H1 (cell line): ENCODE data around the gene TSGA10. TPM values are rescaled to one million over a fixed set of nuclear protein-coding genes. Genes with fewer than 3 reads are reported as not detected.

ENCODE experiments used
- CTCF ChIA-PET: fragments of 300-600 bp; sonication (Branson Sonifier 250); formaldehyde crosslinking; loops from one replicate; lab custom pipeline; 2021; ENCODE audit not compliant: partially characterized antibody; lab: Charles Lee
- POLR2A ChIA-PET: fragments of 300-600 bp; sonication (Branson Sonifier 250); formaldehyde crosslinking; loops from one replicate; lab custom pipeline; 2021; ENCODE audit warnings: inconsistent platforms; ENCODE audit not compliant: partially characterized antibody; lab: Charles Lee
- DNase-seq, 2 experiments: peaks; one replicate each; pipeline versions ENCODE4 v3.0.0 to v3.0.0-alpha.2; 2010 to 2022; ENCODE audit warnings: low spot score in 2 of 2, low read depth in 1 of 2, mixed read lengths in 1 of 2
- FAIRE-seq: peaks from 2 replicates; lab custom pipeline; 2011; peaks lifted over from hg19 to GRCh38; lab: Jason Lieb, UNC
- H2AFZ ChIP-seq: 2 replicates; pipeline ENCODE4 v1.8.1; 2012; ENCODE audit warnings: low read length, inconsistent platforms
- H2AK5ac ChIP-seq: 2 replicates; pipeline ENCODE4 v1.6.1; 2013; ENCODE audit warnings: low read depth, low read length
- H2BK120ac ChIP-seq: replicated peaks from 2 replicates; pipeline ENCODE3; 2013; ENCODE audit warnings: low read depth, low read length, inconsistent platforms
- H2BK12ac ChIP-seq: 2 replicates; pipeline ENCODE4 v1.6.1; 2013; ENCODE audit warnings: low read depth, low read length
- H2BK15ac ChIP-seq: 2 replicates; pipeline ENCODE4 v1.6.1; 2013; ENCODE audit warnings: low read length
- H2BK20ac ChIP-seq: 2 replicates; pipeline ENCODE4 v1.6.1; 2013; ENCODE audit warnings: low read length
- H2BK5ac ChIP-seq: 2 replicates; pipeline ENCODE4 v1.6.1; 2013; ENCODE audit warnings: low read depth, low read length
- H3K14ac ChIP-seq: 2 replicates; pipeline ENCODE4 v1.6.1; 2013; ENCODE audit warnings: inconsistent platforms; ENCODE audit not compliant: insufficient read length
- H3K18ac ChIP-seq: 2 replicates; pipeline ENCODE4 v1.6.1; 2013; ENCODE audit warnings: low read length; ENCODE audit errors: extremely low read depth
- H3K23ac ChIP-seq: 2 replicates; pipeline ENCODE4 v1.6.1; 2013; ENCODE audit warnings: inconsistent platforms; ENCODE audit not compliant: insufficient read length
- H3K23me2 ChIP-seq: 2 replicates; pipeline ENCODE4 v1.6.1; 2013; ENCODE audit warnings: low read depth, low read length
- H3K27ac ChIP-seq: 2 replicates; pipeline ENCODE4 v1.6.1; 2011; ENCODE audit warnings: low read depth, low read length, inconsistent platforms
- H3K27me3 ChIP-seq, 4 experiments: replicated peaks in 1 of 4; 1 replicate in 1 of 4; 2 replicates in 3 of 4; pipeline versions ENCODE4 v1.6.1 to v1.8.1; 2011 to 2013; ENCODE audit warnings: low read length in 3 of 4, mild to moderate bottlenecking in 3 of 4, inconsistent platforms in 2 of 4, mixed read lengths in 2 of 4, moderate library complexity in 1 of 4; ENCODE audit not compliant: control insufficient read depth in 3 of 4, insufficient read depth in 3 of 4; ENCODE audit errors: extremely low read depth in 1 of 4
- H3K36me3 ChIP-seq, 4 experiments: 2 replicates each; pipeline versions ENCODE4 v1.6.1 to v1.8.1; 2011 to 2013; ENCODE audit warnings: mild to moderate bottlenecking in 4 of 4, low read length in 3 of 4, moderate library complexity in 2 of 4, control low read depth in 1 of 4, inconsistent platforms in 1 of 4; ENCODE audit not compliant: insufficient read depth in 4 of 4, control insufficient read depth in 2 of 4
- H3K4ac ChIP-seq: replicated peaks from 2 replicates; pipeline ENCODE3; 2013; ENCODE audit warnings: low read length, low read depth, mixed read lengths, inconsistent platforms; ENCODE audit not compliant: insufficient read length
- H3K4me1 ChIP-seq, 4 experiments: replicated peaks in 1 of 4; 1 replicate in 1 of 4; 2 replicates in 3 of 4; pipeline versions ENCODE4 v1.6.1 to v1.8.1; 2011 to 2013; ENCODE audit warnings: low read length in 3 of 4, inconsistent platforms in 2 of 4, mixed read lengths in 1 of 4; ENCODE audit not compliant: insufficient read depth in 4 of 4, control insufficient read depth in 3 of 4
- H3K4me2 ChIP-seq, 2 experiments: 2 replicates each; pipeline versions ENCODE4 v1.6.1 to v1.8.1; 2011 to 2013; ENCODE audit warnings: low read depth in 2 of 2, low read length in 2 of 2, control low read depth in 1 of 2, inconsistent platforms in 1 of 2, mild to moderate bottlenecking in 1 of 2; ENCODE audit not compliant: insufficient read depth in 1 of 2
- H3K4me3 ChIP-seq, 4 experiments: fragments of 200-600, 300-600 bp in 1 of 4; sonication (generic), shearing (Covaris generic), sonication (Bioruptor Twin) in 1 of 4; 2 replicates each; pipeline versions ENCODE4 v1.5.1 to v1.8.1; 2011 to 2016; ENCODE audit warnings: low read length in 4 of 4, low read depth in 3 of 4, control low read depth in 2 of 4, inconsistent platforms in 2 of 4, mild to moderate bottlenecking in 2 of 4, mixed read lengths in 1 of 4, moderate library complexity in 1 of 4; ENCODE audit not compliant: insufficient read depth in 2 of 4; ENCODE audit errors: extremely low read depth in 1 of 4
- H3K56ac ChIP-seq: replicated peaks from 2 replicates; pipeline ENCODE3; 2013; ENCODE audit warnings: low read depth, mild to moderate bottlenecking, mixed read lengths, low read length, inconsistent platforms; ENCODE audit not compliant: insufficient read length
- H3K79me1 ChIP-seq: 2 replicates; pipeline ENCODE4 v1.6.1; 2013; ENCODE audit warnings: low read depth, low read length, control low read depth
- H3K79me2 ChIP-seq, 2 experiments: 2 replicates each; pipeline versions ENCODE4 v1.6.1 to v1.8.1; 2012 to 2013; ENCODE audit warnings: low read length in 2 of 2, mild to moderate bottlenecking in 2 of 2, inconsistent platforms in 1 of 2; ENCODE audit not compliant: insufficient read depth in 2 of 2, control insufficient read depth in 1 of 2
- H3K9ac ChIP-seq, 4 experiments: replicated peaks in 1 of 4; 1 replicate in 1 of 4; 2 replicates in 3 of 4; pipeline versions ENCODE4 v1.6.1 to v1.8.1; 2011 to 2013; ENCODE audit warnings: low read depth in 3 of 4, low read length in 3 of 4, control low read depth in 2 of 4, mild to moderate bottlenecking in 2 of 4, moderate library complexity in 2 of 4, inconsistent platforms in 1 of 4; ENCODE audit errors: extremely low read depth in 1 of 4
- H3K9me3 ChIP-seq, 2 experiments: 2 replicates each; pipeline versions ENCODE4 v1.6.1 to v1.8.1; 2012 to 2013; ENCODE audit warnings: mild to moderate bottlenecking in 2 of 2, moderate library complexity in 2 of 2, control low read depth in 1 of 2, inconsistent platforms in 1 of 2, low read depth in 1 of 2, low read length in 1 of 2, mixed read lengths in 1 of 2; ENCODE audit not compliant: insufficient read depth in 2 of 2
- H4K20me1 ChIP-seq, 2 experiments: replicated peaks in 1 of 2; 2 replicates each; pipeline versions ENCODE3 to v1.8.1; 2011 to 2013; ENCODE audit warnings: inconsistent platforms in 2 of 2, low read length in 2 of 2, mild to moderate bottlenecking in 1 of 2; ENCODE audit not compliant: insufficient read depth in 2 of 2, control insufficient read depth in 1 of 2
- H4K5ac ChIP-seq: 2 replicates; pipeline ENCODE4 v1.6.1; 2013; ENCODE audit warnings: low read length, low read depth, mixed read lengths, inconsistent platforms; ENCODE audit not compliant: insufficient read length
- H4K8ac ChIP-seq: 2 replicates; pipeline ENCODE4 v1.8.0; 2013; ENCODE audit warnings: mild to moderate bottlenecking, moderate library complexity, low read length, inconsistent platforms; ENCODE audit not compliant: insufficient read depth; ENCODE audit errors: extremely low read depth
- H4K91ac ChIP-seq: replicated peaks from 2 replicates; pipeline ENCODE3; 2013; ENCODE audit warnings: low read length, mixed read lengths, inconsistent platforms; ENCODE audit not compliant: insufficient read length
- BACH1 ChIP-seq: IDR thresholded peaks from 2 replicates; pipeline ENCODE4 v1.6.1; 2012; ENCODE audit warnings: low read length, improper control_type of control experiment
- CEBPB ChIP-seq: IDR thresholded peaks from 2 replicates; pipeline ENCODE4 v1.6.1; 2012; ENCODE audit warnings: low read depth, low read length
- WGBS, 2 experiments: shearing (Covaris generic) in 1 of 2; methylation state at CpG; one replicate each; pipeline versions ENCODE4 v1.1.6 to v1.1.7; 2013 to 2015; ENCODE audit warnings: low lambda C conversion rate in 2 of 2, mixed read lengths in 2 of 2, inconsistent platforms in 1 of 2, low coverage in 1 of 2, missing lambda C conversion rate in 1 of 2; ENCODE audit not compliant: insufficient replicate concordance in 2 of 2, insufficient coverage in 1 of 2, insufficient read length in 1 of 2; ENCODE audit errors: extremely low coverage in 1 of 2, missing lambda C conversion rate in 1 of 2; 5-methylcytosine and 5-hydroxymethylcytosine counted together
- polyA plus RNA-seq, 7 experiments: library from polyadenylated mRNA; depleted of rRNA in 3 of 7; stranded (reverse) in 5 of 7; unstranded in 2 of 7; fragments of >200 nt in 5 of 7; fragments of 200-250 nt in 2 of 7; gene quantifications; 1 replicate in 5 of 7; 2 replicates in 1 of 7; 4 replicates in 1 of 7; pipeline versions ENCODE4 v1.2.1 to v1.2.3, GENCODE V29; 2011 to 2013; ENCODE audit warnings: missing spikeins in 2 of 7, mixed read lengths in 2 of 7
- total RNA-seq: library from RNA; stranded (reverse); fragmentation: NEBNext Ultra II Directional; extraction: Animal tissue kit (Norgen Biotek cat#: 25700); gene quantifications from 2 replicates; pipeline ENCODE4 v1.2.1, GENCODE V29; 2021

Gene TSGA10
- total and polyA plus RNA-seq, 2 of the 8 experiments (the other 6 are each of a cell fraction or from before 2014, with no cell fraction given), result 2.2 to 7.4 TPM

DNA sequence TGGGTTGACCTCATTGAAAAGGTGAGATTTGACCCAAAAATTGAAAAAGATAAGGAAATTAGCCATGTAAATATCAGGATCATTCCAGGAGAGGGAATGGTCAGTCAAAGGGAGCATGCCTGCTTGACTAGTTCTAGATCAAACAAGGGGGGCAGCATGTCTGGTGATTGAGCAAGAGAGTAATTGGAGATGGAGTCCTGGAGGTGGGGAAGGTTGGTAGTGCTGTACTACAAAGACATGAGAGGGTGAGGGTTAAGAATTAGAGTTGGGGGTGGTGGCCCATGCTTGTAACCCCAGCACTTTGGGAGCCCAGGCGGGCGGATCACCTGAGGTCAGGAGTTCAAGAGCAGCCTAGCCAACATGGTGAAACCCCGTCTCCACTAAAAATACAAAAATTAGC, 28.3 kb upstream of the TSGA10 start:
- no peak overlapping the region for H2BK12ac ChIP-seq
- no peak overlapping the region for H4K8ac ChIP-seq
- peaks cover 0 to 5% (median 2%) of the 10 kb centered on the region in 4 experiments; a peak in 2 of 8 replicates for H3K36me3 ChIP-seq
- no peak overlapping the region for H2BK15ac ChIP-seq
- H3K23me2 ChIP-seq, result peaks cover 5% of the 10 kb centered on the region
- FAIRE-seq, result no peak
- TF ChIP-seq CEBPB (peak; percentile 80), BACH1 (no peak)
- H4K91ac ChIP-seq, result no peak overlapping the region
- H4K5ac ChIP-seq, result no peak overlapping the region
- peaks cover 0 to 2% (median 0%) of the 10 kb centered on the region in 4 experiments; a peak in 3 of 7 replicates for H3K4me1 ChIP-seq
- no peak overlapping the region for H3K18ac ChIP-seq
- H2BK5ac ChIP-seq, result no peak overlapping the region
- peaks cover 0 to 1% of the 10 kb centered on the region in 2 experiments for H4K20me1 ChIP-seq
- POLR2A ChIA-PET, result no interaction called here
- H2BK20ac ChIP-seq, result no peak overlapping the region
- H3K9ac ChIP-seq, result no peak overlapping the region
- peaks cover 7 to 87% of the 10 kb centered on the region in 2 experiments for H3K79me2 ChIP-seq
- H3K4ac ChIP-seq, result no peak overlapping the region
- no peak overlapping the region for H2AFZ ChIP-seq
- no peak overlapping the region for H3K27ac ChIP-seq
- H3K4me2 ChIP-seq, result peak overlapping the region in 1 of 2 experiments; percentile 65; a peak in 1 of 4 replicates
- H3K23ac ChIP-seq, result no peak overlapping the region
- H3K9me3 ChIP-seq, result no peaks in the 10 kb centered on the region
- CTCF ChIA-PET, result no interaction called here
- no peak overlapping the region for H2AK5ac ChIP-seq
- WGBS, 2 experiments, result 94% methylated on average over 3 of the region's 3 CpGs; no CpG with 5 or more reads in 1 of the 2 experiments
- H3K79me1 ChIP-seq, result no peaks in the 10 kb centered on the region
- H2BK120ac ChIP-seq, result no peak overlapping the region
- no peak overlapping the region for H3K4me3 ChIP-seq
- no peaks in the 10 kb centered on the region for H3K27me3 ChIP-seq
- H3K14ac ChIP-seq, result no peak overlapping the region
- DNase-seq, result no peak
- H3K56ac ChIP-seq, result no peak overlapping the region
